ENCODE results near the gene ZDHHC14.

DNA sequence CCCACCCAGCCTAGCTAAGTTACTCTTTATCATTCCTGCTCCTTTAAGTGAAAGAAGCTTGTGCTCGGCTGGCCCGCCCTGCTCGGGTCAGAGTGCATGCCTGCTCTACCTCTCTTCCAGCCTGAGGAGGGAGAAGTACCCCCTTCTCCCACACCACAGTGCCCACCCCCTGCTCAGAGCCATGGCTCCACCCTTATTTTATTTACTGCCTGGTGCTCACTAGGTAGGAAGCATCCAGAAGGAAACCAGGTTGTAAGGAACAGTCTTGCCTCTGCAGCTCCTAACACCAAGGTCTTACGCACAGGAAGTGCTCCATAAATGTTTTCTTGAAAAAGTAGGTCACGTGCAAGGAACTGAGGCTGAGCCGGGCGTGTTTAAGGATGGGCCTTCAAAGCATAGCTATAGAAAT is 336.4 kb downstream of the ZDHHC14 start:
- no peak for TF ChIP-seq POLR2A (IDR thresholded peaks at IDR 0.05)
- TF ChIP-seq, protein P1, sequence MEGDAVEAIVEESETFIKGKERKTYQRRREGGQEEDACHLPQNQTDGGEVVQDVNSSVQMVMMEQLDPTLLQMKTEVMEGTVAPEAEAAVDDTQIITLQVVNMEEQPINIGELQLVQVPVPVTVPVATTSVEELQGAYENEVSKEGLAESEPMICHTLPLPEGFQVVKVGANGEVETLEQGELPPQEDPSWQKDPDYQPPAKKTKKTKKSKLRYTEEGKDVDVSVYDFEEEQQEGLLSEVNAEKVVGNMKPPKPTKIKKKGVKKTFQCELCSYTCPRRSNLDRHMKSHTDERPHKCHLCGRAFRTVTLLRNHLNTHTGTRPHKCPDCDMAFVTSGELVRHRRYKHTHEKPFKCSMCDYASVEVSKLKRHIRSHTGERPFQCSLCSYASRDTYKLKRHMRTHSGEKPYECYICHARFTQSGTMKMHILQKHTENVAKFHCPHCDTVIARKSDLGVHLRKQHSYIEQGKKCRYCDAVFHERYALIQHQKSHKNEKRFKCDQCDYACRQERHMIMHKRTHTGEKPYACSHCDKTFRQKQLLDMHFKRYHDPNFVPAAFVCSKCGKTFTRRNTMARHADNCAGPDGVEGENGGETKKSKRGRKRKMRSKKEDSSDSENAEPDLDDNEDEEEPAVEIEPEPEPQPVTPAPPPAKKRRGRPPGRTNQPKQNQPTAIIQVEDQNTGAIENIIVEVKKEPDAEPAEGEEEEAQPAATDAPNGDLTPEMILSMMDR (IDR thresholded peaks at IDR 0.05), result no peak

Data from vagina (tissue), 2 donors.